Left renal pelvis (tissue), 4 donors: ENCODE measurements around the gene MED27. TPM values are rescaled to one million over a fixed set of nuclear protein-coding genes. Genes with fewer than 3 reads are reported as not detected.
"Not testable (repeated sequence)": the region's sequence is repeated elsewhere in the genome, so short reads cannot be mapped to it uniquely, and the experiment has no call there.

ENCODE experiments used
- DNase-seq, 4 donors: peaks; one replicate each; pipeline ENCODE4 v3.0.0-alpha.2; 2013; ENCODE audit warnings: low read depth in 4 of 4, low spot score in 3 of 4
- polyA plus RNA-seq, 4 donors: library from polyadenylated mRNA; unstranded; fragments of 120-200 nt; gene quantifications; one replicate each; pipeline ENCODE4 v1.2.1, GENCODE V29; 2013; ENCODE audit not compliant: insufficient read length in 4 of 4

The MED27 gene
- polyA plus RNA-seq, 4 donors = 17.1 to 22.4 (median 21.8) TPM

DNA sequence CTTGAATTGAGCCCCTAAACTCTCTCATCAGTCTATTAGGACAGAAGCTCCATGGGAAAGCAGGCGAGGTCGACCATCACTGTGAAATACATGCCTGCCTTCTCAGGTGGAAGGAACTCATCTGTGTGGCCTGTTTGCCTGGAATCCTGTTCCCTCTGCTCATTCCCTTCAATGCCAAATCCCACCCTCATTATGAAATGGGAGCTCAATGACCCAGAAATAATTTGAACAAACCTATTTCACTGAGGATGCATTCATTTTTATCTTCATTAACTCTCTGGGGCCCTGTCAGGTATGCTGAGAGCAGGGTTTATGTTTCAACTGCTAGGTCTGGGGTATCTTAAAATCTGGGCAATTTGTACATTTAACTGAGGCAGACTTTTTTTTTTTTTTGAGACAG is 142.2 kb downstream of the MED27 start:
- no peak for DNase-seq

DNA sequence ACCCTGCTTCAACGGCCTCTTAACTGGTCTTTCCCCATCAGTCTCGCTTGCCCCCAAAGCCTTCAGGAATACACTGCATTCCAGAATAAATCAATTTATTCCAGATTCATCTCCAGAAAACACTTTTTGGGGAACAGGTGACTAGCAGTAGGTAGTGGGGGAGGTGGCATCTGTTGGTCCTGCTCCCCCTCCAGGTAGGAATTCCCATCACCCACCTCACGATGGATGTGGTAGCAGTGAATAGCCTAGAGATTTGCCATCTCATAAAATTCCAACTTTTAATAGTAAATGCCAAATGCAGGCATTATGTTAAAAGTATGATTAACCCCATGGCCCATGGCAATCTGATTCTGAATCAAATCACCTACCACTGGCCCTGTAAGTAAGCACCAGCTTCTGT is 142.7 kb downstream of the MED27 start:
- DNase-seq = no peak

DNA sequence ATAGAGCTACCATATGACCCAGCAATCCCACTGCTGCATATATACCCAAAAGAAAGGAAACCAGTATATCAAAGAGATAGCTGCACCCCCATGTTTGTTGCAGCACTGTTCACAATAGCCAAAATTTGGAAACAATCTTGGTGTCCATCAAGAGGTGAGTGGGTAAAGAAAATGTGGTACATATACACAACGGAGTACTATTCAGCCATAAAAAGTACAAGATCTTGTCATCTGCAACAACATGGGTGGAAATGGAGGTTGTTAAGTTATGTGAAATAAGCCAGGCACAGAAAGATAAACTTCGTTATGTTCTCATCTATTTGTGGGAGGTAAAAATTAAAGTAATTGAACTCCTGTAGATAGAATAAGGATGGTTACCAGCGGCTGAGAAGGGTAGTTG is 145.0 kb downstream of the MED27 start:
- no peak for DNase-seq

DNA sequence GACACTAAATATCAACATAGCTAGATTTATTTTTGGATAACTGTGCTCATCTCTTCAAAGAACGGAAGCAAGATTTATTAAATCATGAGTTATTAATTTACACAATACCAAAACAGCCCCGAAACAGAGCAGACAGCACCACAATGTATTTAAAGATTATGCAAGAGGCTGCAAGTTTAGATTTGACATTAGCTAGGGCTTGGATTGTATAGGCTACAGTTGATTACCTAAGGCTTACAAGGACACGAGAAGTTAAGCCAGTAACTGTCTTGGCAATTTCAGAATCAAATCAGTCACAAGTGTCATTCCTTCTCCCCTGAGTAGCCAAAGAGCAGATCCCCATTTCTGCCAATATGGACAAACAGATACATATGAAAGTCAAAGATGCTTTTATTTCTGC is 152.6 kb downstream of the MED27 start:
- no peak for DNase-seq

DNA sequence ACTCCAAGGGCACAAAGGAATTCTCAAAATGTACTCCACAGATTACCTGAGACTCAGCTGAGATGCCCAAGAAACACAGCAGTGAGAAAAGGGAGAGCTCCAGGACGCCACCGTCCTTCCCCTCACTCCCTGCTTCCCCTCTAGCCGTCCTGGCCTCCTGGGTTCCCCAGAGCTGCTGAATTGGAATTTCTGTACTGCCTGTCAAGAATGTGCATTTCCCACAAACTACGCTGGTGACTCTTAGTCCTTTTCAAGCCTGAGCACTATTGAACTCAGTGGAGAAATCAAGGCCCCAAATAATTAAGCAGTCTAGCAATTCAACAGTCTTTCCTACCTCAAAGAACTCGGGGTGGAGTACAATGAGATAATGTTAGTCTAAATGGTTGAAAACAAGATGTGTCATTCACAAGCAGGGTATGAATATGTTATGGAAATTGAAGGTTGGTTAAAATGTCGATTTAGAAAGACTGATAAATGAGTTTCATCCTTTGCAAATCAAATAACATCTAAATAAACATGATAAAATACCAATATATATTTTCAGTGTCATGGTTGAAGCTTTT is 153.2 kb downstream of the MED27 start:
- no peak for DNase-seq

DNA sequence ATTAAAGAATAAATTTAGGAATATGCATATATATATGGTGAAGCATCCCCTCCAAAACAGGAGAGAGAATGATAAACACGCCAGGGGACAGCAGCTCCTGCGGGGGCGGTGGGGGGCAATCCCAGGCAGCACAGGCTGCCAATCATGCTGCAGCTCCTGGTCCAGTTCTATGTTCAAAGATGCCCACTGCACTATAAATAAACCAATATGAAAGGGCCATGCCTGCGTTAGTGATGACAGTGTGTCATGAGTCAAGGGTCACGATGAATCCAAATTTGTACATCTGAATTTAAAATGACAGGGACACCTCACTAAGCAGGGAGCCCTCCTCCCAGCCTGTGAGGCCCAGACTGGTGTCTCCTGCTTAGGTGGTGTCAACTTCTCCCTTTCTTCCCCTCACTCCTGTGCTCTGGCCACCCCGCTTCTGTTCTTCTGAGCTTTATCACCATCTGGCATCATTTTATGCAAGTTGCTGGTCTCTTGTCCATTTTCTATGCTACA is 153.9 kb downstream of the MED27 start:
- no peak for DNase-seq

DNA sequence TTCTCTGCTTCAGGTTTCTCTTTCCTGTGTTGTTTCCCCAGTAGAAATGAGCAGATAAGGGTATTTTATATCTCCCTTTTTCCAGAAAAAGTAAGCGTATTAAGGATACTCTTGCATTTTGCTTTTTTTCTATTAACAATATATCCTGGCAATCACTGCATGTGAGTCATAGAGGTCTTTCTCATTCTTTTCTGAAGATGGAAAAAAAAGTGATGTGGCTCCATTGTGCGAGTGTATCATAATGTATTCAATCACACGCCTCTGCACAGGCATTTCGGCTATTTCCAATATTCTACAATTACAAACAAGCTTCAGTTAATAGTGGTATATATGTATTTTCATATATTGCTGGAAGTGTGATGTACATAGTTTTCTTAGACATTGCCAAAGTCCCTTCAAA is 155.9 kb downstream of the MED27 start:
- no peak for DNase-seq

DNA sequence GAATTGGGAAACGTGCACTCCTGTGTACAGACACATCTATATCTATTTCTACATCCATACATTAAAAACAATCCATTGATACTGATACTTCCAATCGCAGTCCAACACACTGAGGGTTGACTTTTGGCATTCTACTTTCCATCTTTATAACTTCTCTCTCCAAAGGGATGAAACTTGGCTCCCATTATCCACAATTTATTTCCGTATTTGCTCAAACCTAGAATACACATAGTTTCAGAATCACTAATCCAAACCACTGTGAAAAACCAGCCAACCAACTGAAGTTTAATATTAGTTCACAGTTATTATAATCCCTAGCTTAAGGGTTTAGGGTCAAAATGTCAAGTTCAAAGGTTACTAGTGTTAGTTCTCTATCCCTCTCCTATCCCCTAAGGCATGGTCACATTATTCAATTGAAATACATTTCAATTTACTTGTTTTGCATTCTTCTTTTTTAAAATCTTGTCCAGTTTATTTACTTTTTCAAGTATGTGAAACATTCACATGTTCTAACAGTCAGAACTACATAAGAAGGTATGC is 156.5 kb downstream of the MED27 start:
- no peak for DNase-seq

DNA sequence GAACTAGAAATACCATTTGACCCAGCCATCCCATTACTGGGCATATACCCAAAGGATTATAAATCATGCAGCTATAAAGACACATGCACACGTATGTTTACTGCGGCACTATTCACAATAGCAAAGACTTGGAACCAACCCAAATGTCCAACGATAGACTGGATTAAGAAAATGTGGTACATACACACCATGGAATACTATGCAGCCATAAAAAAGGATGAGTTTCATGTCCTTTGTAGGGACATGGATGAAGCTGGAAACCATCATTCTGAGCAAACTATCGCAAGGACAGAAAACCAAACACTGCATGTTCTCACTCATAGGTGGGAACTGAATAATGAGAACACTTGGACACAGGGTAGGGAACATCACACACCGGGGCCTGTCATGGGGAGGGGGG is 158.0 kb downstream of the MED27 start:
- not testable (repeated sequence) for DNase-seq

DNA sequence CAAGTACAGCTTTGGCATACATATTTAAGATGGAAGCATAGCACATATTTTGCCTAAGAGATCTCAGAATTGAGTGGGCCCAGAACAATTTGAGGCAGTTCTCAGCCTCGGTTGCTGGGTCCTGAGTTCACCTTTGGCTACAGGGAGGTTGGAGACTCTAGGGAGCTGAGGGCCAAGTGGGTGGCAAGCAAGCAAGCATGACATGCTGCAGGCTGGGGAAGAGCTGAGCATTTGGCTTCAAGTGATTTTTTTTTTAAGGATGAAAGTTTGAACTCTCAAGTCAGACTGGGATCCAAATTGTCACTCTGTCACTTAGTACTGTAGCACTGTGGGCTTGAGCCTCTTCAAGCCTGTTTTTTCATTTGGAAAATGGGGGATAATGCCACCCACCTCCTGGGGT is 160.5 kb downstream of the MED27 start:
- no peak for DNase-seq

DNA sequence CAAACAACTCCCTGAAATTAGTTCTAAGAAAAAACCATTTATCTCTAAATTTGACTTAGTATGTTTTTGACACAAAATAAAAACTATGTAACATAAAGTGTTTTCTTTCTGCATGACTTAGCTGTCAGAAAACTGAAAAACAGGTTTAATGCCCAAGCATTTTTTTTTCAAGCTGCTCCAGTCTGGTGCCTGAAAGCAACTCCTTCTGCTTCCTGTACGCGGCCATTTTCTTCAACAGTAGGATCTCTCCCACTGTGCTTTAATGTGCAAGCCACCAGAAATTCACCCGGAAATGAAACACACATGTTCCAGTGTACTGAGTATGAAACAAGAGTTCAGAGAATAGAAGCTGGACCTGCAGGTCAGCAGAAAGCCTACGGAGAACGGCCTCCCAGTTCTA is 161.2 kb downstream of the MED27 start:
- no peak for DNase-seq

DNA sequence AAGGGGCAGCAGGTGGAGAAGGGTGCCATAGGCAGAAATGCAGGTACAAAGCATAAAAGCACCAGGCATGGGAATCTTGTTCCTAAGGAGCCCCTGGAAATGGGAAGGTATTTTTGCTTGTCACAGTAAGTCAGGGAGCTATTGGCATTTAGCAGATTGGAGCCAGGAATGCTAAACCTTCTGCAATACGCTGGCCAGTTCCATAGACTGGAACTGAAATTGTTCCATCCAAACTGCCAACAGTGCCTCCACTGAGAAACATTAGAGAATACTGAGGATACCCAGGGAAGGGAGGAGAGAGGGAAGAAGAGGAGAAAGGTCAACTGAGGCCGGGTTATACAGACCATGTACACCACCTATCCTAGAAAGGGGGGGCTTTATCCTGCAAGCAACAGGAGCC is 162.7 kb downstream of the MED27 start:
- no peak for DNase-seq

DNA sequence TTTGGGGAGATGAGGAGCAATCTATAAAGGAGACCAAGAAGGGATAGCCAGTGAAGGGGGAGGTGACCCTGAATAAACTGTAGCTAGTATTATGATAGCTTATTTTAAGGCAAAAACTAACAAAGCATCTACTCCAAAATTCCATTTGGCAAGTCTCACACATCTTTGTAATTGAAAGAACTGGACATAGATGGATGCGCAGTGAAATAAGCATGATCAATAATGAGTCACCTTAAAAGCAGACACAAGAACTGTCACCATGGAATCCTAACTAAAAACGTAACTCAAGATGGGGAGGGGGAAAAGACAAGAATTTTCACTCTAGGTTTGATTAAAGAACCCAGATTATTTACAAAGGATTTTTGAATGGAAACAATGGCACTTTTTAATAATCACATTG is 164.5 kb downstream of the MED27 start:
- no peak for DNase-seq

DNA sequence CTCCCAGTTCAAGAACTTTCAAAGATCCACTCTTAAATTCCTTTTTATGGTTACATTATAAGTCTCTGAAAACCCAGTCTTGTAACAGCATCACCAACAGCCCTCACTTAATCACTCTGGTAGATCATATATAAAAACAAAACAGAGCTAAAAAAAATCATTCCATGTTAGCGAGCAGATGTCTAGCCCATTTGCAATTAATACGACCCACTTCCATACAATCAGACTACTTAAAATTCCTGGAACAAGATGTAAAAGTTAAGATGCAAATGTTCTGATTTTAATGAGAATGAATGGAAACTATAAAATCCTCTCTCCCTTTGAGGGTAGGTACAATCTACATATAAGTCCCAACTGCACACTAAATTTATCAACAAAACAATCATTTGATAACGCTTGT is 167.0 kb downstream of the MED27 start:
- DNase-seq = no peak

DNA sequence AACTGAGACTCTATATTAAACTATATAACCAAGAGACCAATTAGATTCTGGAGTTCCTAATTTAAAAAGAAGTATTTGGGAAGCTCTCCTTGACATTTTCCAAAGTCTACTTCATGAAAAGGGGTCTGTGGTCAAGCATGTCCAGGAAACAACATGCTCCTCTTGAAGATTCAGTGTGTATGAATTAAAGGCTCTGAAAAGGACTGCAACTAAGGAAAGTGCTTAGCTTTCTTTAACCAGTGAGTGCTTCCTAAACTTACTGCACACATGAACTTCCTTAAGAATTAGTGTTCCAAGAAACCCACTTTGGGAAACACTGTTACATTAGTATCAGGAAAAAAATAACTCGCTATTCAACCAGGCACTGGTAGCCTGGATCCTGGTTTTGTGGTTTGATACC is 167.6 kb downstream of the MED27 start:
- no peak for DNase-seq

DNA sequence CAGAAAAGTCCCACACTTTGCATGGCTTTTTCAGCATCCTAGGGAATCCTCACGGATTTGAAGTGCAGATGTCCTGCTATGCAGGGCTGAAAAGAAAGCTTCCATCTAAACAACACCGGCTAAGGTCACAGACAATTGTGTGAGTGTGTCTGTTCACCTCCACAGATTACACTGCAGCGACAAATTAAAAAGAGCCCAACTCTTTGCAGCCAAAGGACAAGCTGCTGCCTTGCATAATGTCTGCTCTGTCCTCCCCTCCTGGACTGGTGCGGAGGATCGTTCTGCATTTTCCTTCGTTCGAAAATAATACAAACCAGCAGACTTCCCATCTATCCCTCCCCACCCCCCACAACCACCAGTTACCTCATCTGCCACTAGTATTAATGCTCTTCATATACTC is 169.1 kb downstream of the MED27 start:
- DNase-seq = no peak

DNA sequence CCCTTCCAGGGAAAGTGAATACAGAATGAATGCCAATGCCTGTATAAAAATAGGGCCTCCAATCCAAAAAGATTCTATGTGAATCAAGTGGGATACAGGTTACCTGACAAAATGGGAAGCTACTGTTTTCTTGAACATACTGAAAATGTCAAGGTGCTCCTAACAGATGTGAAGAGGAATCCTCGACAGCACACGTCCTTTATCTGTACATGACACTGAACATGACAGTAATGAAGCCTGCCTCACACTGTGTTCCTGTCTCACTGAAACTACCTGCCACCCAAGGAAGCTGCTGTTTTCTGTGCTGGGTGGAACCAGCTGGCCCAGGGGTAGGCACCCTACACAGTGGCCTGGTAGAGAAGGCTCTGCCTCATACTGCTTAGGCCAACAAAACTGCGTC is 174.5 kb downstream of the MED27 start:
- DNase-seq = no peak

DNA sequence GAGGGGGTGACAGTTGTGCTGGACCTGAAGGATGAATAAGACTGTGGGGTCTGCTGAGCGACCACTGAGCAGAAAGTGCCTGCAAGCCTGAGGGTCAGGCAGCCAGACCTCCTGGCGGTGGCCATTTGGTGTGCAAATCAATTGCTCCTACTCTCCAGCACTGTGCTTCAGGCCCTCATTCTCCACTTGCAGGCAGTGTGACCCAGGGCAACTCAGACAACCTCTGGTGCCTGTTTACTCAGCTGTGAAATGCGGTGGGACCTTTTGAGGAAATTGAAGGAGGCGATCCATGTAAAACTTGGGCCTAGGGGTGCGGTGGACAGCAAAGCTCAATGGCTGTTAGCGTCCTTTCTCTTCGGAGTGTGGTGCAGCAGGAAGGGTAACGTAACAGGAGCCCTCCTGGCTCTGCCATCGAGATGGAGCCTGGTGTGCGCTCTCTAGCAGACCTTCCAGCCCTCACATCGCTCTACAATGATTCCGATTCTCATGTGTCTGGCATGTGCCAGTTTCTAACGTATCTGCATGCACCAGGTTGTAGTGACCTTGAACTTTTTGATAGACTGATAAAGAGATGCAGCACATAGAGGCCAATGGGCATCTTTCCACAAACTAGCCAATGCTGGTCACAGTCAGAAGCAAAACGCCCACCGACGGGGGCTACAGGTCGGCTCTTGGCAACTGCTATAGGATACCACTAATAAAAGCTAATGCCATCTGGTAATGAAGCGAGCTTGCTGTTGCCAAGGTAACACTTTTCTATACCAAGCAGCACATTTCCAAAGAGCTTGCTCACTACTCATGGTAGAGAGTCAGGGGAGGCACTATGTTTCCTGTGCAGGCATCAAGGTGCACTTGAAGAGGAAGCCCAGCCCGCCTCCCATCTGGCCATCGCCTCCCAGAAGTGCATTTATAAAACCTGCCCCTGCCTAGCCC is 180.1 kb downstream of the MED27 start:
- DNase-seq = no peak

DNA sequence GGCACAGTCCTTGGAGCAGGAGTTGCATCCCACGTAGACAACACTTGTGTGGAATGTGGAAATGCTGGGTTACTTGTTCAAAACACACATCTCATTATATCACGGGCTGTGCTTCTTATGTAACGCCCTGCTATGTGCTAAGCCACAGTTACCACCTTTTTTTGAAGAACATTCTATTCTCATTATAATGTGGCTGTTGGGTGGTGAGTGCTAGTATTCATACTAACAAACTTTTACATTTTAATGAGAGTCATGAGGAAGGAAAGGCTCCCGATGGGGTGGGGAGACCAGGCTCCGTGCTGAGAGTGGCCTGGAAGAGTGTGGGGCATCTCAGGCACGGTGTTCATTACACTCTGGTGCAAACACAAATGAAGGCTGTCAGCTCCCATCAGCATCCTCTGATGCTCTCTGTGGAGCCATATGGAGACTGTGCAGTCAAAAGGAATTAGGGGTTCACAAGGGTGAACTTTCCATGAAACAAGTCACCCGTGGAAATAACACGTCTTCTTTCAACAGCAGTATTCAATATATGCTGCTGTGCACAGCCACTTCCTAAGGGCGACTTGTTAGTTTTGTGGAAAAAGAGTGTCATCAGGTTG is 186.7 kb downstream of the MED27 start:
- no peak for DNase-seq

DNA sequence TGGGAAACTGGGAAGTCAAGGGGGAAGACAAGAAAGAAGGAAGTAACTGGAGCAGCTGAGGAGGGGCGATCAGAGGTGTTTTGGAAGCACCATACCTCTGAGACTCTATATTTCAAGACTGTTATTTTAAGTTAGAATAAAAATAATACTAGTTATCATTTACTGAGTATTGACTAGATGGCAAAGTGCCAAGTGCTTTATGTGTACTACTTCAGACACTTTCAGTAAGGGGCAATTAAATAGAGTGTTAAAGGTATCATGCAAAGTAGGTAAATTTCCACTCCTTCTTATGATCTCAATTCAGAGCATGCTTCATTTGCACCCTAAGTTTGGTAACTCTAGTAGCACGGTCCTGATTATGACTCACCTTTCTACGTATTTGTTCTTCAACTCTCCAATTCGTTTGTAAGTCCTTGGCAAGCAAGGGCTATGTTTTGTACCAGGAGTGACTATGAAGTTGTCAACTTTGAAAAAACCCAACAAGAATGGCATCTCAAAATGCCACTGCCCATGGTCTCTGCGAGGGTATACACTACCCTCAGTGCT is 187.4 kb downstream of the MED27 start:
- no peak for DNase-seq

DNA sequence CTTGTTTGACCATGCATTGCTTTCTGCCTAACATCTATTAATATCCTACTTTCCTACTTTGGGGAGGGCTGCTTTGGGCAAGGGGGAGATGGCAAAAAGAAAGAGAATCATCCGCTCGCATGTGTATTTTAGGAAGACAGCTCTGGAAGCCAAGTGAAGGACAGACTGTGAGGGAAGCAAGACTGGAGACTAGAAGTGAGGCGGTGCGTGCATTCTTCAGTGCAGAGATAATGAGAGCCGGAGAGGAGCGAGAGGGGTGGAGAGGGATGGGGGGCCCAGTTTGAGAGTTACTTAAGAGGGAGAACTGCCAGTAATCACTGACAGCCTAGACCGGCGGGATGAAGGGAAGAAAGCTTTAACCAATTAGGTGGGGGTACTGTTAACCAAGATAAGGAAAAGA is 188.1 kb downstream of the MED27 start:
- DNase-seq = no peak
